Neural cell (in vitro differentiated cells): ENCODE data around the gene DGKZ. TPM values are rescaled to one million over a fixed set of nuclear protein-coding genes. Genes with fewer than 3 reads are reported as not detected.

ENCODE experiments used
- H2AFZ ChIP-seq: fragments of 200-600, 300-800 bp; sonication (generic), shearing (Covaris generic); 2 replicates; pipeline ENCODE4 v1.6.0; 2014; ENCODE audit warnings: low read depth, mild to moderate bottlenecking, antibody characterized with exemption, low read length, moderate library complexity
- H3F3A ChIP-seq: fragments of 200-600 bp; shearing (Covaris generic); 2 replicates; pipeline ENCODE4 v1.6.1; 2016; ENCODE audit warnings: mild to moderate bottlenecking, moderate library complexity, mixed read lengths, antibody characterized with exemption, low read length; ENCODE audit not compliant: insufficient read depth, poor library complexity, severe bottlenecking
- H3K27ac ChIP-seq: fragments of 200-600, 300-800 bp; sonication (generic), shearing (Covaris generic); 2 replicates; pipeline ENCODE4 v1.5.1; 2014; ENCODE audit warnings: mild to moderate bottlenecking, low read length, moderate library complexity
- H3K27me3 ChIP-seq: fragments of 300-800, 200-600 bp; sonication (generic), shearing (Covaris generic); 2 replicates; pipeline ENCODE4 v1.6.0; 2014; ENCODE audit warnings: mild to moderate bottlenecking, low read depth, low read length, moderate library complexity; ENCODE audit not compliant: insufficient read depth
- H3K36me3 ChIP-seq: fragments of 300-800, 200-600 bp; sonication (generic), shearing (Covaris generic); 2 replicates; pipeline ENCODE4 v1.5.1; 2014; ENCODE audit warnings: mild to moderate bottlenecking, antibody characterized with exemption, low read length, moderate library complexity; ENCODE audit not compliant: insufficient read depth
- H3K4me2 ChIP-seq: fragments of 300-800, 200-600 bp; sonication (generic), shearing (Covaris generic); 2 replicates; pipeline ENCODE4 v1.6.0; 2014; ENCODE audit warnings: mild to moderate bottlenecking, low read length
- H3K4me3 ChIP-seq: fragments of 300-800, 200-600 bp; sonication (generic), shearing (Covaris generic); 2 replicates; pipeline ENCODE4 v1.5.1; 2014; ENCODE audit warnings: mild to moderate bottlenecking, low read length, moderate library complexity
- H3K79me2 ChIP-seq: fragments of 200-600 bp; shearing (Covaris generic); replicated peaks from 2 replicates; pipeline ENCODE4 v1.6.0; 2014; ENCODE audit warnings: mild to moderate bottlenecking, low read length, moderate library complexity; ENCODE audit not compliant: insufficient read depth
- H3K9ac ChIP-seq: fragments of 300-800, 200-600 bp; sonication (generic), shearing (Covaris generic); 2 replicates; pipeline ENCODE4 v1.6.1; 2016; ENCODE audit warnings: mild to moderate bottlenecking, low read length, mixed read lengths
- H3K9me2 ChIP-seq: fragments of 200-600 bp; shearing (Covaris generic); 2 replicates; pipeline ENCODE4 v1.6.1; 2016; ENCODE audit warnings: mild to moderate bottlenecking, low read length, mixed read lengths; ENCODE audit not compliant: insufficient read depth
- H3K9me3 ChIP-seq: fragments of 200-600, 300-800 bp; sonication (generic), shearing (Covaris generic); 2 replicates; pipeline ENCODE4 v1.6.1; 2016; ENCODE audit warnings: mild to moderate bottlenecking, mixed run types, low read length, moderate library complexity, mixed read lengths
- H4K20me1 ChIP-seq: fragments of 200-600 bp; shearing (Covaris generic); 2 replicates; pipeline ENCODE4 v1.6.1; 2016; ENCODE audit warnings: mild to moderate bottlenecking, mixed run types; ENCODE audit not compliant: insufficient read depth
- CTCF ChIP-seq: fragments of 450-650 bp; IDR thresholded peaks from 2 replicates; pipeline ENCODE4 v1.5.1; 2014; ENCODE audit warnings: antibody characterized with exemption, mild to moderate bottlenecking, moderate library complexity; ENCODE audit not compliant: poor library complexity, severe bottlenecking
- EP300 ChIP-seq: fragments of 450-650 bp; conservative IDR thresholded peaks from 2 replicates; pipeline ENCODE4 v1.6.1; 2014; ENCODE audit warnings: antibody characterized with exemption, mild to moderate bottlenecking, moderate library complexity; ENCODE audit not compliant: poor library complexity, severe bottlenecking
- EZH2 ChIP-seq: fragments of 200-600, 300-800 bp; shearing (Covaris generic), sonication (generic); IDR thresholded peaks from 2 replicates; pipeline ENCODE4 v1.6.1; 2014; ENCODE audit warnings: antibody characterized with exemption, low read length, borderline replicate concordance, mild to moderate bottlenecking; ENCODE audit not compliant: insufficient read depth, poor library complexity, severe bottlenecking
- MXI1 ChIP-seq: fragments of 450-650 bp; conservative IDR thresholded peaks from 2 replicates; pipeline ENCODE4 v1.6.1; 2014; ENCODE audit warnings: antibody characterized with exemption, mild to moderate bottlenecking; ENCODE audit not compliant: poor library complexity, severe bottlenecking
- SMC3 ChIP-seq: fragments of 450-650 bp; conservative IDR thresholded peaks from 2 replicates; pipeline ENCODE4 v1.6.1; 2014; ENCODE audit warnings: antibody characterized with exemption, mild to moderate bottlenecking, moderate library complexity; ENCODE audit not compliant: poor library complexity
- TAF1 ChIP-seq: IDR thresholded peaks from 2 replicates; pipeline ENCODE4 v1.6.1; 2012; ENCODE audit warnings: low read depth
- polyA plus RNA-seq: library from polyadenylated mRNA; depleted of rRNA; stranded (reverse); fragments of >200 nt; gene quantifications from 2 replicates; pipeline ENCODE4 v1.2.3, GENCODE V29; 2014

DGKZ gene
- polyA plus RNA-seq, 1 donor from 2014 or later, result 55.7 TPM

- Histone ChIP-seq H3K9me3 (no peaks in the 10 kb centered on the region), H3K27me3 (no peaks in the 10 kb centered on the region), H3K27ac (no peak overlapping the region), H3K36me3 (no peaks in the 10 kb centered on the region), H3K9me2 (no peaks in the 10 kb centered on the region), H3F3A (no peaks in the 10 kb centered on the region), H3K9ac (no peak overlapping the region), H3K4me3 (no peak overlapping the region), H3K4me2 (no peak overlapping the region), H2AFZ (no peak overlapping the region), H3K79me2 (no peaks in the 10 kb centered on the region), H4K20me1 (no peaks in the 10 kb centered on the region)
- TF ChIP-seq SMC3, result no peak
- no peak for TF ChIP-seq TAF1
- no peak for TF ChIP-seq MXI1
Observed at GRCh38 chr11:46421257-46421880, 74.1 kb downstream of the DGKZ start.

- no peak overlapping the region for H3K27ac ChIP-seq
- no peaks in the 10 kb centered on the region for H3K36me3 ChIP-seq
Observed at GRCh38 chr11:46422588-46422987, 75.3 kb downstream of the DGKZ start.

GRCh38 chr11:46426233-46426991 is 79.1 kb downstream of the DGKZ start:
- no peaks in the 10 kb centered on the region for H3K9me2 ChIP-seq
- no peaks in the 10 kb centered on the region for H3K27me3 ChIP-seq
- H3K4me3 ChIP-seq, result no peak overlapping the region
- no peak overlapping the region for H3K27ac ChIP-seq
- no peaks in the 10 kb centered on the region for H4K20me1 ChIP-seq
- H3K9me3 ChIP-seq, result no peaks in the 10 kb centered on the region
- H2AFZ ChIP-seq, result no peak overlapping the region
- TF ChIP-seq EP300 (no peak), CTCF (no peak), EZH2 (no peak)
- H3K79me2 ChIP-seq, result no peaks in the 10 kb centered on the region
- H3K36me3 ChIP-seq, result no peaks in the 10 kb centered on the region
- no peak overlapping the region for H3K4me2 ChIP-seq
- no peak overlapping the region for H3K9ac ChIP-seq
- no peaks in the 10 kb centered on the region for H3F3A ChIP-seq

More at GRCh38 chr11:46422588-46422987, 75.3 kb downstream of the DGKZ start:
- no peak overlapping the region for H3K4me3 ChIP-seq
- H3K4me2 ChIP-seq, result no peak overlapping the region
- TF ChIP-seq TAF1, result no peak
- no peak for TF ChIP-seq EP300
- H3K9ac ChIP-seq, result no peak overlapping the region
- no peaks in the 10 kb centered on the region for H3K27me3 ChIP-seq
- H3K9me3 ChIP-seq, result no peaks in the 10 kb centered on the region
- H2AFZ ChIP-seq, result no peak overlapping the region
- H3K79me2 ChIP-seq, result no peaks in the 10 kb centered on the region
- no peaks in the 10 kb centered on the region for H4K20me1 ChIP-seq
- no peaks in the 10 kb centered on the region for H3K9me2 ChIP-seq
- no peaks in the 10 kb centered on the region for H3F3A ChIP-seq
